Ectodermal cell (in vitro differentiated cells): Measurements from ENCODE around the gene ACVRL1.

Source experiments
- H3K27ac ChIP-seq: 2 replicates; pipeline ENCODE4 v1.7.0; 2013; ENCODE audit warnings: mild to moderate bottlenecking, low read depth, low read length; ENCODE audit not compliant: insufficient read depth, poor library complexity, severe bottlenecking
- H3K27me3 ChIP-seq: 2 replicates; pipeline ENCODE4 v1.7.0; 2013; ENCODE audit warnings: mild to moderate bottlenecking, low read length; ENCODE audit not compliant: insufficient read depth, control insufficient read depth, poor library complexity, severe bottlenecking
- H3K36me3 ChIP-seq: one replicate; pipeline ENCODE4 v1.7.0; 2013; ENCODE audit warnings: low read length; ENCODE audit not compliant: control insufficient read depth, insufficient read depth
- H3K4me1 ChIP-seq: one replicate; pipeline ENCODE4 v1.7.0; 2013; ENCODE audit warnings: low read length; ENCODE audit not compliant: control insufficient read depth, insufficient read depth
- H3K4me3 ChIP-seq: 2 replicates; pipeline ENCODE4 v1.7.0; 2013; ENCODE audit warnings: low read depth, low read length, control low read depth; ENCODE audit not compliant: insufficient read depth
- H3K9me3 ChIP-seq: 2 replicates; pipeline ENCODE4 v1.7.0; 2013; ENCODE audit warnings: mild to moderate bottlenecking, low read length, moderate library complexity; ENCODE audit not compliant: control insufficient read depth
- WGBS, 2 experiments: methylation state at CpG; one replicate each; pipeline ENCODE4 v1.1.7; 2013; ENCODE audit warnings: missing lambda C conversion rate in 2 of 2; 5-methylcytosine and 5-hydroxymethylcytosine counted together

Gene ACVRL1

DNA sequence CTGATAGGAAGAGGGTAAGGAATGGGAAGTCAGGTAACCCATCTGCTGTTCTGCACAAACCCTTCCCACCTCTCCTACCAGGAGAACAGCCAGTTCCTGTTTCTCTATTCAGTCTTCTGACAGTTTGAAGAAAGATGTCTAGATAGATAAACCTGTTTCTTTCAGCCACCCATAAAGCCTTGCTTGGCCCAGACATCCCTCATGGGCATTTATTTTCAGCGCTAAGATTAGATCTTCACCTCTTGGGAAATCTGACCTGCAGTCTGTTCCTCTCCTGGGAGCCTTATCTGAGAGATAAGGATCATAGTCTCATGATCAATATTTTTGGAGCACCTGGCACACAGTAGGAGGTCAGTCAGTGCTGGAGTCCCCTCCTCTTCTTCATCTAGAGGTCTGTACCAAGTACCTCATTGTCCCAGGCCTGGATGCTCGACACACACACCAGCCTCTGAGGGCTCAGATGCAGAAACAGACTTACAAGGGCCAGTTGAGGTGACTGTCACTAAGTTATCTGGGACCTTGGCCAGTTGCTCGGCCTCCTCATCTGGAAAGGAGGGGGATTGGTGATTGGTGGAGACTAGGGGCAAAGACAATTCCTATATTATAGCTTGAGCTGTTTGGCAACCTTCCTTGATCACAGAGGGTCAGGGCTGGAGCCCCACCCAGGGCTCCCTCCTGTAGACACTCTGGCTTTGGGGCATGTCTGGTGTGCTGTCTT is 18.2 kb downstream of the ACVRL1 start:
- Histone ChIP-seq H3K27ac (no peak overlapping the region), H3K4me1 (peaks cover 12% of the 10 kb centered on the region), H3K27me3 (peaks cover 9% of the 10 kb centered on the region), H3K4me3 (no peak overlapping the region), H3K36me3 (no peaks in the 10 kb centered on the region), H3K9me3 (no peaks in the 10 kb centered on the region)
- 90 to 94% methylated on average over 3 of the region's 3 CpGs for WGBS, 2 experiments

DNA sequence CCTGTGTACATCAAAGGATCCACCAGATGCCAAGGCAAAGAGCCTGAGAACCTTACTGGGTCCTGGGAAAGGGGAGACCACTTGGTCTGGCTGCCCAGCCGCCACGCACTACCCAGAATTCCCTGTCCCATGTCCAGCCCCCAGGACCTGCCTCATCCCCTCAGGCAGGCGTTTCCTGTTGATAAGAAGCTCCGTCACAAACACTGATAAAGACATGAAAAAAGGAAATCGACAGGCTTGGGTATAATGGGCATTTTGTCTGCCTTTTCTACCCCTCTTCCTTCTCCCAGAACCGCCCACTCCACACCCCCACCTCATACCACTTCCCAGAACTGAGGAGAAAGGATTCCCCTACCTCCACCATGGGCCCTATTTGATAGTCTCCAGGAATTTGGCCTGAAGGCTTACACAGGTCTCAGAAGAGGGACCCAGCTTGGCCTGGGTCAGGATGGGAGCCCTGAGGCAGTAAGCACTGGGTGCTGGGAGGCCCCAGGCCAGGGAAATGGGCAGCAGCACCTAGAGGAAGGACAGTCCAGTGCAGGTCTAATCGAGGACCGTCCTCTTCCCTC is 18.8 kb downstream of the ACVRL1 start:
- Histone ChIP-seq H3K9me3 (no peaks in the 10 kb centered on the region), H3K4me1 (peaks cover 8% of the 10 kb centered on the region), H3K27me3 (peaks cover 9% of the 10 kb centered on the region), H3K36me3 (no peaks in the 10 kb centered on the region), H3K27ac (no peak overlapping the region), H3K4me3 (no peak overlapping the region)
- 91 to 94% methylated on average over 6 to 8 of the region's 8 CpGs for WGBS, 2 experiments

DNA sequence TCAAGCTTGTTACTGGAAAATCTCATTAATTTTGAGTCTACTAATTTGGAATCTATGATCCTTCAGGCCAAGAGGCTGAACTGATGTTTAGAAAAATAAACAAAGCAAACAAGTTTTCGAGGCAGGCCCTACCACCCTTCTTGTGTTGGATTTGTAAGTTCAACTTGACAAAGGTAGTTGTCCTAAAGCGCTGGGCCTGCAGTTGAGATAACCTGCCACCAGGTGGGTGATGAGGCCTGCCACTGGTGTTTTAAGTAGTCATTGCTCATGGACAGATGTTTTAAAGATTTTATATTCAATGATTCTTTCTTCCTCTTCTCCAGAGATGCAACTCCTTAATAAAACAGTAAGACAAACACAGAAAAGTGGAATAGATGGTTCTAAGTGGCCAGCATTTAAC is 19.4 kb downstream of the ACVRL1 start:
- H3K36me3 ChIP-seq = no peaks in the 10 kb centered on the region
- 84 to 90% methylated on average over 2 of the region's 2 CpGs for WGBS, 2 experiments
- peaks cover 3% of the 10 kb centered on the region for H3K4me1 ChIP-seq
- no peak overlapping the region for H3K4me3 ChIP-seq
- peaks cover 9% of the 10 kb centered on the region for H3K27me3 ChIP-seq
- no peak overlapping the region for H3K27ac ChIP-seq
- H3K9me3 ChIP-seq = no peaks in the 10 kb centered on the region

DNA sequence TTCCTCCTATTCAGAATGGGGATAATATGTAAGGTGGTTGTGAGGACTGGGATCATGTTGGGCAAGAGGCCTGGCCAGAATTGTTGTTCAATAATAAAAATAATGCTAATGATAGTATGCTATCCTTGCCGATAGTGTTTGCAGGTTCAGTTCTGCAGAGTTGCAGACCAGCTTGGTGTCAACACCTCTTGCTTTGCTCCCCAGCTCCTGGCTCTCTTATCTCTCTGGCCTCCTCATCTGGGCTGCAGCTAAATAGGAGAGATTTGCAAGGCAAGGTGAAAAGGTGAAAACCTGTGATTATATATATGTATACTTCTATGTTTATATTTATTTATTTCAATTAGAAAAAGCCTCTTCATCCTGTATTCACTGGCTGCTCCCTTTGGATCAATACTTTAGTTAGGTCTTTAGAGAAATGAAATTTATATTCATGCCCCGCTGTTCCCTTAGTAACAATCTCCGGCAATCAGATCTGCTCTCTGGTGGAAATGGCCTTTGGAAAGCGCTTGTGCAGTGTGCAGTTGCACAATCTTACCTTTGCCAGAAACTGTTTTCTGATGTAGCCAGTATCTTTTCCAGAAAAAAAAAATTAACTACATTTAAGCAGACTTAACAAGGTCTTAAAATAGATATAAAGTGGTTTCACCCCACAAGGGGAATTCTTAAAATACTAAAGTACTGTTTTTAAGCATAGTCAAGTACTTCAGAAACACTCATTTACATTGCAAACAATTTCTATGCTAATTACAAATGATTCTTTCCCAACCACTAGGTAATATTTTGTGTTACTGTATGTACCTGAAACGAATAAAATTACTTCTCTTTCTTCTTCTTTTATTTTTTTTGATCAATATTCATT is 25.1 kb downstream of the ACVRL1 start:
- Histone ChIP-seq H3K9me3 (no peaks in the 10 kb centered on the region), H3K4me3 (no peak overlapping the region), H3K27me3 (no peaks in the 10 kb centered on the region), H3K27ac (no peak overlapping the region), H3K36me3 (no peaks in the 10 kb centered on the region), H3K4me1 (no peaks in the 10 kb centered on the region)
- WGBS, 2 experiments = 90 to 95% methylated on average over 4 to 5 of the region's 5 CpGs

DNA sequence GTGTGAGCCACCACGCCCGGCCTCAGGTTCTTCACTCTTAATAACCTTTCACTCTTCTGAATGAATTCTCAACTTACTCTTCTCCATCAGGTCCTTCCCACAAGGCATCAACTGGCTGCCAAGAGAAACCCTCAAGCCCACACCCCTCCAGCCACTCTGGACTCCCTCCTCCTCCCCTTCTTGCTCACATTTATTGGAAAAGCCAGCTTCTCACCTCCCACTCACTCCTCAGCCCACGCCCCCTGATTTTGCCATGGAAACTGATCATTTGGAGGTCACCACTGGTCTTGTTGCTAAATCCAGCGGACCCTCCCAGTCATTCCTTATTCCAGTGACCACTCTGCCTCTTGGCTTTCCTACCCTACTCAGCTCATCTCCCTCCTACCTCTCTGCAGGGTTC is 26.8 kb downstream of the ACVRL1 start:
- Histone ChIP-seq H3K27me3 (no peaks in the 10 kb centered on the region), H3K36me3 (no peaks in the 10 kb centered on the region), H3K4me3 (no peak overlapping the region), H3K9me3 (no peaks in the 10 kb centered on the region), H3K27ac (no peak overlapping the region), H3K4me1 (peaks cover 4% of the 10 kb centered on the region)
- whole genome bisulfite sequencing, 2 experiments = 89% methylated on average over 4 of the region's 4 CpGs

DNA sequence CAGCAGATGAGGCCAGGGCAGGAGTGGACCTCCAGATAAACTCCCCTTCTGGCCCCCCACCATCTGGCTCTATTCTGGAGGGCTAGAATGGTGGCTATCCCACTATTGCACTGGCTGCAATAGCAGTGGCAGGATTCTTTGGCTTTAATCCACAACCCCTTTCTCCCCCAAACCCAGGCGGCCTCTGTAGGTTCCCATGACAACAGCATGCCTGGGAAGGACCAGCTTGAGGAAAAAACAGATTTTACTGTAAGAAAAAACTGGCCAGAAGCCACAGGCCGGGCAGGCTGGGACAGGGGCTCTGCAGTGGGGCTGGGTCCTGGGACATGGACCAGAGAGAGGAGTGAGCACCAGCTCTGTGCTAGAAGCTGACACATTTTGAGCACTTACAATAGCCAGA is 30.6 kb downstream of the ACVRL1 start:
- H3K9me3 ChIP-seq = no peaks in the 10 kb centered on the region
- WGBS, 2 experiments = 57 to 63% methylated on average over 2 of the region's 2 CpGs
- peaks cover 4% of the 10 kb centered on the region for H3K4me1 ChIP-seq
- H3K27ac ChIP-seq = no peak overlapping the region
- no peaks in the 10 kb centered on the region for H3K27me3 ChIP-seq
- H3K4me3 ChIP-seq = no peak overlapping the region
- H3K36me3 ChIP-seq = no peaks in the 10 kb centered on the region

DNA sequence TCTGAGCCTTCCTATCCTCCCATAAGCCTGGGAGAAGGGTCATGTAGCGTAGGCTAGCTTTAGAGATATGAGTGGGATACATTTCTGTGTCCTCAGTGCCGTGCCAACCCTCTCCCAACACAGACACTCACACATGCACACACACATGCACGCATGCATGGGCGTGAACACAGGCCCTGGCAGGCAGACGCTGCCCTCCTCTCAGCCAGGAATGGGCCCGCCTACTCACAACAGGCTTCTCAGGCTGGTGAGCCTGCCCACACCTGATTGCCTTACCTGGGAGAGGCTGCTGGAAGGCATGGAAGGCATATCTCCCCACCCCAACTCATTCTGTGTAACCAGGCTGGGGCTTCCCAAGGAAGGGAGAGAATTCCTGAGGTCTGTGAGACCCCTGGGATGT is 31.4 kb downstream of the ACVRL1 start:
- 91 to 96% methylated on average over 6 of the region's 6 CpGs for WGBS, 2 experiments
- Histone ChIP-seq H3K36me3 (no peaks in the 10 kb centered on the region), H3K27ac (no peak overlapping the region), H3K4me3 (no peak overlapping the region), H3K4me1 (peaks cover 4% of the 10 kb centered on the region), H3K27me3 (no peaks in the 10 kb centered on the region), H3K9me3 (no peaks in the 10 kb centered on the region)

DNA sequence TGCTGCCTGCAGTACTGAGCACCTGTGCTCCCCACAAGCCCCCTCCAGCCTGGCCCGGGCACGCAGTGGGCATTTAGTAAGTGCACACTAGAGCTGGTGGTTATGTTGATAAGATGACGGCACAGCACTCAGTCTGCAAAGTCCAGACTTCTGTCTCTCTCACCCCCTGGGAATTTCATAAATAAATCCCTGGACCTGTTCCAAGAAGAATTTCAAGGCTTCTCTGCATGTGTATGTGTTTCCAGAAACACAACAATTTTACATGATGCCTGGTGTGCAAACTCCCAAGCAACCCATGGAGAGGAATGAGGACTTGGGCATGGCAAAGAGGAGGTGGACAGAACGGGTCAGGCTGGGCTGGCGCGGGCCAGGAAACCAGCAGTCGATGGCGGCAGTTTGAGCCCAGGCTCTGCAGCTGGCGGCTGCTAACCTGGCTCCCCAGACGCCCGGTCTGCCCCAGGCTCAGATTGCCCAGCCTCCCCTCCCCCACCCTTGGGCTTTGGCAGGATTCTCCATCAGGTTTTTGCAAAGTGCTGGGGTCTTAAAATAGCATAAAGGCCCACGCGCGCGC is 33.8 kb downstream of the ACVRL1 start:
- no peaks in the 10 kb centered on the region for H3K9me3 ChIP-seq
- H3K36me3 ChIP-seq = no peaks in the 10 kb centered on the region
- WGBS, 2 experiments = 84 to 86% methylated on average over 15 of the region's 15 CpGs
- no peak overlapping the region for H3K27ac ChIP-seq
- peaks cover 4% of the 10 kb centered on the region for H3K4me1 ChIP-seq
- H3K4me3 ChIP-seq = no peak overlapping the region
- no peaks in the 10 kb centered on the region for H3K27me3 ChIP-seq

DNA sequence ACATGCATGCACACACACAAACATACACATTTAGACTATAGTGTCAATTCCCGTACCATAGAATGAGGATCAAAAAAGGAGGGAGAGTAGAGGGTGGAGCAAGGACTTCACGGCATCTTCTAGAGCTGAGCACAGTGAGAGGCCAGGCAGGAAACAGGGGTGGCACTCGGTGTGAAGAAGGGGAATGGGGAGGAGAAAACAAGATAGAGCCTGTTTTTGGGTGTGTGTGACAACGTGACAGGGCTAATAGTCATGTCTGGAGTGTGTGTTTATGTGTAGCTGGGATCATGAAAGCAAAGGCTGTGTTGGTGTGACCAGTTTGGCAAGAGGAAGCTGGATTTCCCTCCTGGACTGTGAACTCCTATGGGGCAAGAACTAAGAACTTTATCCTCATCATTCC is 34.3 kb downstream of the ACVRL1 start:
- Histone ChIP-seq H3K4me3 (no peak overlapping the region), H3K36me3 (no peaks in the 10 kb centered on the region), H3K27me3 (no peaks in the 10 kb centered on the region), H3K4me1 (peaks cover 4% of the 10 kb centered on the region), H3K27ac (no peak overlapping the region), H3K9me3 (no peaks in the 10 kb centered on the region)
- 81 to 85% methylated on average over 4 of the region's 4 CpGs for WGBS, 2 experiments

DNA sequence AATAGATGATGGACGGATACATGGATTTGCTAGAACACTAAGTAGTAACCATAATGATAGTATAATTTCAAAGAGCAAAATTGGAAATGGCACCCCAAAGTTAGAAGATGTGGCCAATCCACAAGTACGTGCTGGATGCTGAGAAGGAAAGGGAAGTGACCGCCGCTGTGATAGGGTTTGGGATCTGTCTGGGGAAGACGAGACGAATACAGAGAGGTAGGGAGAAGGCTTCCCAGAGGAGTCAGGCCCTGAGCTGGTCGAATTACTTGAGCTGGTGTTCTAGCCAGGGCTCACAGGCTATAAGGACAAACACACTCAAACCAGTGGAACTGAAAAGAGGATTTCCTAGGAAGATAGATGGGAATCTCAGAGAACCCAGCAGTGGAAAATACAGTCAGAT is 34.8 kb downstream of the ACVRL1 start:
- Histone ChIP-seq H3K36me3 (no peaks in the 10 kb centered on the region), H3K4me3 (no peak overlapping the region), H3K27me3 (no peaks in the 10 kb centered on the region), H3K27ac (no peak overlapping the region), H3K4me1 (peaks cover 4% of the 10 kb centered on the region), H3K9me3 (no peaks in the 10 kb centered on the region)
- 88 to 92% methylated on average over 7 of the region's 7 CpGs for WGBS, 2 experiments
